Activated naive CD4-positive, alpha-beta T cell treated with anti-CD3 and anti-CD28 coated beads for 36 hours (primary cell): ENCODE measurements around the gene CLCN5. TPM values are rescaled to one million over a fixed set of nuclear protein-coding genes. Genes with fewer than 3 reads are reported as not detected.

Experiments
- CTCF ChIA-PET: fragments of 350-600 bp; sonication (Branson Sonifier 250); formaldehyde crosslinking; loops from one replicate; lab custom pipeline; 2021; ENCODE audit warnings: antibody characterized with exemption; lab: Charles Lee
- DNase-seq: peaks from one replicate; pipeline ENCODE4 v3.0.0-alpha.2; 2020
- H3K27ac Mint-ChIP-seq: one replicate; pipeline ENCODE4 v1.8.0; 2021; ENCODE audit warnings: mild to moderate bottlenecking, mixed read lengths
- H3K27me3 Mint-ChIP-seq: one replicate; pipeline ENCODE4 v1.8.0; 2021; ENCODE audit warnings: low read depth, mixed read lengths
- H3K36me3 Mint-ChIP-seq: one replicate; pipeline ENCODE4 v1.8.0; 2021; ENCODE audit warnings: low read depth, mixed read lengths
- H3K4me1 Mint-ChIP-seq: one replicate; pipeline ENCODE4 v1.8.0; 2021; ENCODE audit warnings: low read depth, mixed read lengths
- H3K4me3 Mint-ChIP-seq: one replicate; pipeline ENCODE4 v1.8.0; 2021; ENCODE audit warnings: mild to moderate bottlenecking, moderate library complexity, mixed read lengths
- H3K9me3 Mint-ChIP-seq: one replicate; pipeline ENCODE4 v1.8.0; 2021; ENCODE audit warnings: mixed read lengths
- intact Hi-C: fragments of 100-400 bp; cut with micrococcal nuclease; formaldehyde crosslinking; loops from one replicate; pipeline ENCODE4 v1.15.1; 2023
- total RNA-seq, 2 experiments: library from RNA; stranded (reverse); gene quantifications; one replicate each; pipeline ENCODE4 v1.2.3, GENCODE V29; 2021

Gene CLCN5
- total RNA-seq, 2 experiments from 2014 or later: 2.6 to 3.6 TPM

DNA sequence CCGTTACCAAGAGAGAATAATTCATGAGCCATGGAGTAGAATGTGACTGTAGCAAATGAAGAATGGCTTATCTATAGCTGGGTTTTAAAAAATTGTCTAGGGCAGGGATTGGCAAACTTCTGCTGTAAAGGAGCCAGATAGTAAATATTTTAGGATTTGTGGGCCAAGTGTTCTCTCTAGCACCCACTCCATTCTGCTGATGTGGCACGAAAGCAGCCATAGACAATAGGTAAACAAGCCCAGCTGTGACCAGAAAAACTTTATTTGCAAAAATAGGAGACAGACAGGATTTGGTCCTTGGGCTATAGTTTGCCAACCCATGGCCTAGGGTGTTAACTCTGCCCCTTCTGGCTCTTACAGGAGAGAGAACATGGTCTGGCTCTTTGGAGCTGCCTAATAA, 151.2 kb downstream of the CLCN5 start:
- intact Hi-C loops: no loop called here
- H3K27me3 Mint-ChIP-seq: no peaks in the 10 kb centered on the region
- DNase-seq: no peak
- H3K4me3 Mint-ChIP-seq: no peak overlapping the region
- peaks cover 4% of the 10 kb centered on the region for H3K36me3 Mint-ChIP-seq
- CTCF ChIA-PET: no interaction called here
- no peak overlapping the region for H3K27ac Mint-ChIP-seq
- H3K4me1 Mint-ChIP-seq: no peaks in the 10 kb centered on the region
- H3K9me3 Mint-ChIP-seq: no peaks in the 10 kb centered on the region

DNA sequence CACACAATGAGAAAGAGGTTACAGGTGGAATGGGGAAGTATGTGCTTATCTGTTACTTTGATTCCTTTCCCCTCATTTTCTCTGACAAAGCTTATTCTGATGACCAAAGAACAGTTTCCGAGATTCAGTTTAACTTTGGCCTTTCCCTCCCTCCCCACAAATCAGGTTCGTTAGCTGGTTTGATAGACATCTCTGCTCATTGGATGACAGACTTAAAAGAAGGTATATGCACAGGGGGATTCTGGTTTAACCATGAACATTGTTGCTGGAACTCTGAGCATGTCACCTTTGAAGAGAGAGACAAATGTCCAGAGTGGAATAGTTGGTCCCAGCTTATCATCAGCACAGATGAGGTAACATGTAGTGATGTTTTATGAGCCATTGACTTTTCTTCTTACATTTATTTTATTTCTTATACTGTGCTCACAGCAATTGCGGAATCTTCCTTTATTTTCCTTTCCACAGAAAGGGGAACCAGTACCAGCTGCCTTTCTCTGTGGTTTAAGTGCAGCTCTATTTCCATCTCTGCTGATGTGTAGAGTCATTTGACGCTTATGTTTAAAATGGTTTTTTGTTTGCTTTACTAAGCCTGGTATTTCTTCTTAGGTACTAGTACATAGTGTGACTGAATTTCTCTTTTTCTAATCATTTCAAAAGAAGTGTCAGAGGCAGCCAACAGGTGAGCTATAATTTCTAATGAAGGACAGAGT, 153.4 kb downstream of the CLCN5 start:
- no peaks in the 10 kb centered on the region for H3K9me3 Mint-ChIP-seq

GRCh38 chrX:50081282-50081889, 159.0 kb downstream of the CLCN5 start:
- DNase-seq: peak; percentile 47
- intact Hi-C loops: loop anchor here (1.0 kb wide), 1 partner anchor 166 kb away; no protein-coding TSS in a partner anchor
- Mint-ChIP-seq H3K4me3 (no peak overlapping the region), H3K27me3 (no peaks in the 10 kb centered on the region), H3K4me1 (no peaks in the 10 kb centered on the region), H3K36me3 (peaks cover 5% of the 10 kb centered on the region), H3K9me3 (no peaks in the 10 kb centered on the region), H3K27ac (no peak overlapping the region)
- CTCF ChIA-PET: interaction anchor here (0.8 kb wide), 1 partner anchor 26 kb away, joined by 8 read pairs; no protein-coding TSS in a partner anchor

More for the DNA sequence above, 153.4 kb downstream of the CLCN5 start:
- intact Hi-C loops: no loop called here
- DNase-seq: no peak
- Mint-ChIP-seq H3K4me3 (no peak overlapping the region), H3K4me1 (no peaks in the 10 kb centered on the region), H3K27me3 (no peaks in the 10 kb centered on the region), H3K36me3 (peaks cover 2% of the 10 kb centered on the region), H3K27ac (no peak overlapping the region)
- CTCF ChIA-PET: interaction anchor here (0.7 kb wide), 1 partner anchor 160 kb away, joined by 3 read pairs; no protein-coding TSS in a partner anchor

DNA sequence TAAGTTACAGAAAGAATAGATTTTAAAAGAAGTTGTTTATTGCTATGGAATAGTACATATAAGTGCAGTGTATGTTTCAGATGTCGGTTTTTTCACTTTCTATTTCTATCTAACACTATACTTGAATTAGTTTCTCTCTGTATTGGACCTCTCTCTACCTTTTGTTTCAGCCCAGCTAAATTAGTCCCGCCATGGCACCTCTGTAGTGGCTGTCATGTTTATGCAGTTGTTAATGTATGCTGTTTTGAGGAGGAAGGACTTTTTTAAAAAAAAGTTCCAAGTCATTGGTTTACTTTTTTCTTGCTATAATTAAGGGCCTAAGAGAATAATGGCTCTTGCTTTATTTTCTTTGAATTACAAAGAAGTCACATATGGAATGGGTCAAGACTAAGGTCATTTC, 160.3 kb downstream of the CLCN5 start:
- DNase-seq: no peak
- Mint-ChIP-seq H3K27me3 (no peaks in the 10 kb centered on the region), H3K9me3 (no peaks in the 10 kb centered on the region), H3K4me1 (no peaks in the 10 kb centered on the region), H3K27ac (no peak overlapping the region), H3K36me3 (peaks cover 5% of the 10 kb centered on the region), H3K4me3 (no peak overlapping the region)
- intact Hi-C loops: no loop called here
- CTCF ChIA-PET: no interaction called here

- H3K27me3 Mint-ChIP-seq: no peaks in the 10 kb centered on the region
- no peaks in the 10 kb centered on the region for H3K9me3 Mint-ChIP-seq
- H3K36me3 Mint-ChIP-seq: peaks cover 6% of the 10 kb centered on the region
- no peak overlapping the region for H3K4me3 Mint-ChIP-seq
- CTCF ChIA-PET: no interaction called here
- intact Hi-C loops: no loop called here
- H3K27ac Mint-ChIP-seq: no peak overlapping the region
- DNase-seq: no peak
- H3K4me1 Mint-ChIP-seq: no peaks in the 10 kb centered on the region
Observed at GRCh38 chrX:50088645-50089044, 166.2 kb downstream of the CLCN5 start.

DNA sequence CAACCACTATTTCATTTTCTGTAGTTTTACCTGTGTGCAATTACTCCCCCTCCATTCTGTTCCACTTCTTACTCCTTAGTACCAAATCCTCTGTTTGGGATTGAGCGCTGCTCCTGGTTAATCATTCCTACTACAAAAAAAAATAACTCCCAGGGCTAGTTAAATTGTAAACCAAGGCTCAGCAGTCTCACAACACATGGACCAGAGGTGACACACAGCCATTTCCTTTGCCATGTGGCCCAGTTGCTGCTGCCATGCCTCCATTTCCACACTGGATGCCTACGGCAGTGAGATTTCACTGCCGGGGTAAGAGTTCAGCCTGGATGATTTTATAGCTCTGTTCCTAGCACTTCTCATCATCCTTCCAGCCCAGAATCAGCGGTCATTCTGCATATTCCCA, 171.2 kb downstream of the CLCN5 start:
- no peaks in the 10 kb centered on the region for H3K27me3 Mint-ChIP-seq
- CTCF ChIA-PET: no interaction called here

GRCh38 chrX:50097071-50097470, 174.7 kb downstream of the CLCN5 start:
- intact Hi-C loops: no loop called here
- H3K9me3 Mint-ChIP-seq: no peaks in the 10 kb centered on the region
- CTCF ChIA-PET: no interaction called here
- H3K27me3 Mint-ChIP-seq: no peaks in the 10 kb centered on the region
- H3K27ac Mint-ChIP-seq: no peak overlapping the region
- H3K4me3 Mint-ChIP-seq: no peak overlapping the region
- H3K36me3 Mint-ChIP-seq: peaks cover 2% of the 10 kb centered on the region
- DNase-seq: no peak
- no peaks in the 10 kb centered on the region for H3K4me1 Mint-ChIP-seq

More for the DNA sequence above, 171.2 kb downstream of the CLCN5 start:
- no peak for DNase-seq
- Mint-ChIP-seq H3K27ac (no peak overlapping the region), H3K4me3 (no peak overlapping the region), H3K4me1 (no peaks in the 10 kb centered on the region), H3K9me3 (no peaks in the 10 kb centered on the region), H3K36me3 (peaks cover 2% of the 10 kb centered on the region)
- intact Hi-C loops: no loop called here

GRCh38 chrX:50098241-50098640, 175.8 kb downstream of the CLCN5 start:
- DNase-seq: no peak
- H3K4me1 Mint-ChIP-seq: no peaks in the 10 kb centered on the region
- H3K9me3 Mint-ChIP-seq: no peaks in the 10 kb centered on the region
- intact Hi-C loops: no loop called here
- H3K27ac Mint-ChIP-seq: no peak overlapping the region
- H3K27me3 Mint-ChIP-seq: no peaks in the 10 kb centered on the region
- CTCF ChIA-PET: no interaction called here
- H3K36me3 Mint-ChIP-seq: no peaks in the 10 kb centered on the region
- no peak overlapping the region for H3K4me3 Mint-ChIP-seq

- CTCF ChIA-PET: interaction anchor here (1.0 kb wide), 1 partner anchor 482 kb away, joined by 4 read pairs; no protein-coding TSS in a partner anchor
- no peaks in the 10 kb centered on the region for H3K4me1 Mint-ChIP-seq
- H3K27ac Mint-ChIP-seq: no peak overlapping the region
- H3K9me3 Mint-ChIP-seq: no peaks in the 10 kb centered on the region
- intact Hi-C loops: no loop called here
- H3K36me3 Mint-ChIP-seq: no peaks in the 10 kb centered on the region
- no peak for DNase-seq
- no peaks in the 10 kb centered on the region for H3K27me3 Mint-ChIP-seq
- H3K4me3 Mint-ChIP-seq: no peak overlapping the region
Observed at GRCh38 chrX:50098749-50099148, 176.4 kb downstream of the CLCN5 start.

GRCh38 chrX:50099331-50099730, 176.9 kb downstream of the CLCN5 start:
- no peak overlapping the region for H3K4me3 Mint-ChIP-seq
- H3K9me3 Mint-ChIP-seq: no peaks in the 10 kb centered on the region
- no peaks in the 10 kb centered on the region for H3K36me3 Mint-ChIP-seq
- no peak overlapping the region for H3K27ac Mint-ChIP-seq
- CTCF ChIA-PET: interaction anchor here (1.0 kb wide), 1 partner anchor 481 kb away, joined by 4 read pairs; no protein-coding TSS in a partner anchor
- intact Hi-C loops: no loop called here
- H3K27me3 Mint-ChIP-seq: no peaks in the 10 kb centered on the region
- no peak for DNase-seq
- no peaks in the 10 kb centered on the region for H3K4me1 Mint-ChIP-seq

DNA sequence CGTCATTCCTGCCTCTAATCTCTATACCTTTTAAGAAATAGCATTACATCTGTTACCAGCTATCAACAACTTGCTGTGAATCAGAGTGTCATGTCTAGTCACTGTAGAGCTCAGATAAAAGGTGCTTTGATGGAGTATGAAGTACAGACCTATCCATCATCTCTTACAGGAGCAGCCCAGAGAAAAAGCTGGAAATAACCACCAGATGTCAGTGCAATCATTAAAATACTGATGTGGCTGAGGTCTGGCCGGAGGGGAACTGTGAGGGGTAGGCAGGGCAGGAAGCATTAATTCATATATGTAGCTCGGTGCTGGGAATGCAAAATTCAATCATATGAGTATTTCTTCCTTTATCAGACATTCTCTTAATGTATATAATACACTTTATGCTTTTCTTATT, 177.8 kb downstream of the CLCN5 start:
- Mint-ChIP-seq H3K36me3 (no peaks in the 10 kb centered on the region), H3K4me3 (no peak overlapping the region), H3K4me1 (no peaks in the 10 kb centered on the region), H3K27ac (no peak overlapping the region), H3K27me3 (no peaks in the 10 kb centered on the region), H3K9me3 (no peaks in the 10 kb centered on the region)
- CTCF ChIA-PET: interaction anchor here (1.1 kb wide), 1 partner anchor 216 kb away, joined by 5 read pairs; no protein-coding TSS in a partner anchor
- intact Hi-C loops: loop anchor here (1.0 kb wide), 2 partner anchors 104 to 480 kb away; partner anchors contain the start of gene CCNB3
- peak; percentile 4 for DNase-seq

GRCh38 chrX:50103176-50103575, 180.8 kb downstream of the CLCN5 start:
- Mint-ChIP-seq H3K36me3 (no peaks in the 10 kb centered on the region), H3K4me3 (no peak overlapping the region), H3K27me3 (no peaks in the 10 kb centered on the region), H3K4me1 (no peaks in the 10 kb centered on the region), H3K27ac (no peak overlapping the region), H3K9me3 (no peaks in the 10 kb centered on the region)
- CTCF ChIA-PET: no interaction called here
- no peak for DNase-seq
- intact Hi-C loops: no loop called here
